IPS DF 4.7 (cell line): ENCODE data around the gene VEGFD.
"Not testable (repeated sequence)": the region's sequence is repeated elsewhere in the genome, so short reads cannot be mapped to it uniquely, and the experiment has no call there.

Source experiments
- DNase-seq: peaks from one replicate; pipeline ENCODE4 v3.0.0-alpha.2; 2013; ENCODE audit warnings: low spot score; ENCODE audit errors: extremely low read depth

VEGFD gene

GRCh38 chrX:15305899-15306298 lies 78.3 kb downstream of the VEGFD start:
- not testable (repeated sequence) for DNase-seq

- no peak for DNase-seq
Observed at GRCh38 chrX:15301924-15302323, 82.3 kb downstream of the VEGFD start.

GRCh38 chrX:15299941-15300851 lies 84.0 kb downstream of the VEGFD start:
- no peak for DNase-seq

GRCh38 chrX:15298780-15299179 lies 85.4 kb downstream of the VEGFD start:
- no peak for DNase-seq

- DNase-seq, result no peak
Observed at GRCh38 chrX:15298201-15298600, 86.0 kb downstream of the VEGFD start.
